Liver (tissue), 9 donors: ENCODE measurements around the gene MAPK6. TPM values are rescaled to one million over a fixed set of nuclear protein-coding genes. Genes with fewer than 3 reads are reported as not detected.

Experiments
- DNase-seq: peaks from one replicate; pipeline ENCODE4 v3.0.0-alpha.2; 2017; ENCODE audit warnings: low spot score
- H3K27ac ChIP-seq, 2 donors: one replicate each; pipeline ENCODE4 v1.7.0; 2013; ENCODE audit warnings: inconsistent platforms in 2 of 2, low read length in 2 of 2, control low read depth in 1 of 2, low read depth in 1 of 2, mild to moderate bottlenecking in 1 of 2
- H3K27me3 ChIP-seq, 4 donors: one replicate each; pipeline versions ENCODE4 v1.6.1 to v1.7.0; 2013; ENCODE audit warnings: low read length in 3 of 4, inconsistent platforms in 1 of 4, mild to moderate bottlenecking in 1 of 4, moderate library complexity in 1 of 4; ENCODE audit not compliant: control insufficient read depth in 4 of 4, insufficient read depth in 4 of 4
- H3K36me3 ChIP-seq, 4 donors: one replicate each; pipeline versions ENCODE4 v1.6.1 to v1.7.0; 2013; ENCODE audit warnings: low read length in 3 of 4, mild to moderate bottlenecking in 3 of 4, low read depth in 1 of 4, moderate library complexity in 1 of 4; ENCODE audit not compliant: control insufficient read depth in 4 of 4, insufficient read depth in 3 of 4
- H3K4me1 ChIP-seq, 4 donors: one replicate each; pipeline versions ENCODE4 v1.6.1 to v1.7.0; 2013; ENCODE audit warnings: low read length in 3 of 4, mild to moderate bottlenecking in 3 of 4, moderate library complexity in 1 of 4; ENCODE audit not compliant: control insufficient read depth in 4 of 4, insufficient read depth in 4 of 4
- H3K4me3 ChIP-seq, 3 donors: one replicate each; pipeline versions ENCODE4 v1.6.1 to v1.7.0; 2013; ENCODE audit warnings: low read length in 3 of 3, control low read depth in 1 of 3, low read depth in 1 of 3, mild to moderate bottlenecking in 1 of 3
- H3K9ac ChIP-seq, 2 donors: one replicate each; pipeline ENCODE4 v1.7.0; 2013; ENCODE audit warnings: low read length in 2 of 2, mild to moderate bottlenecking in 2 of 2, moderate library complexity in 2 of 2, control low read depth in 1 of 2, low read depth in 1 of 2
- H3K9me3 ChIP-seq, 4 donors: one replicate each; pipeline versions ENCODE4 v1.6.1 to v1.7.0; 2013; ENCODE audit warnings: low read length in 3 of 4; ENCODE audit not compliant: control insufficient read depth in 4 of 4
- FOXA1 ChIP-seq: IDR thresholded peaks from 2 replicates; pipeline ENCODE4 v1.6.1; 2016; ENCODE audit warnings: antibody characterized with exemption
- FOXA2 ChIP-seq: IDR thresholded peaks from 2 replicates; pipeline ENCODE4 v1.6.1; 2016; ENCODE audit warnings: antibody characterized with exemption
- GABPA ChIP-seq, 2 donors: IDR thresholded peaks in 1 of 2; conservative IDR thresholded peaks in 1 of 2; 2 replicates each; pipeline ENCODE4 v1.6.1; 2016; ENCODE audit warnings: antibody characterized with exemption in 2 of 2, mild to moderate bottlenecking in 1 of 2, moderate library complexity in 1 of 2
- HNF4A ChIP-seq, 2 donors: conservative IDR thresholded peaks; 2 replicates each; pipeline ENCODE4 v1.6.1; 2016; ENCODE audit warnings: antibody characterized with exemption in 2 of 2, mild to moderate bottlenecking in 2 of 2
- RAD21 ChIP-seq, 2 donors: IDR thresholded peaks; 2 replicates each; pipeline ENCODE4 v1.6.1; 2016; ENCODE audit warnings: antibody characterized with exemption in 2 of 2, mild to moderate bottlenecking in 2 of 2
- RXRA ChIP-seq, 2 donors: IDR thresholded peaks; 2 replicates each; pipeline ENCODE4 v1.6.1; 2017 to 2018; ENCODE audit warnings: antibody characterized with exemption in 2 of 2, mild to moderate bottlenecking in 1 of 2
- SP1 ChIP-seq: IDR thresholded peaks from 2 replicates; pipeline ENCODE4 v1.6.1; 2018; ENCODE audit warnings: antibody characterized with exemption, mild to moderate bottlenecking
- YY1 ChIP-seq: IDR thresholded peaks from 2 replicates; pipeline ENCODE4 v1.6.1; 2016; ENCODE audit warnings: antibody characterized with exemption, mild to moderate bottlenecking
- WGBS: extraction: QIAGEN DNeasy Blood & Tissue Kit; methylation state at CpG from one replicate; pipeline ENCODE4 v1.1.7; 2013; 5-methylcytosine and 5-hydroxymethylcytosine counted together
- polyA plus RNA-seq, 2 donors: library from polyadenylated mRNA; stranded (reverse) in 1 of 2; unstranded in 1 of 2; fragments of 200-250 nt in 1 of 2; fragments of >200 nt in 1 of 2; fragmentation: Nextera tagmentation in 1 of 2; extraction: Ambion mirVana in 1 of 2; gene quantifications; one replicate each; pipeline versions ENCODE4 v1.2.1 to v1.2.3, GENCODE V29; 2013 to 2015
- total RNA-seq, 2 donors: library from RNA; depleted of rRNA; stranded (reverse); fragments of >200 nt; gene quantifications; one replicate each; pipeline ENCODE4 v1.2.3, GENCODE V29; 2014
- TF ChIP-seq, protein P1 (sequence below): IDR thresholded peaks from 2 replicates; pipeline ENCODE4 v1.6.1; 2016; ENCODE audit warnings: antibody characterized with exemption, mild to moderate bottlenecking
- TF ChIP-seq, protein P2 (sequence below): fragments of 150-350 bp; IDR thresholded peaks from 2 replicates; pipeline ENCODE4 v1.5.1; 2017; ENCODE audit warnings: improper control_type of control experiment, low read depth, low read length; ENCODE audit not compliant: missing input control
- TF ChIP-seq, protein P3 (sequence below): IDR thresholded peaks from 2 replicates; pipeline ENCODE4 v1.6.1; 2016; ENCODE audit warnings: antibody characterized with exemption
- TF ChIP-seq, protein P4 (sequence below): IDR thresholded peaks from 2 replicates; pipeline ENCODE4 v1.6.1; 2016; ENCODE audit warnings: antibody characterized with exemption
- donor health status: healthy.
- donor health status: healthy.
- donor health status: healthy.
- donor health status: healthy.
- donor health status: healthy.

The MAPK6 gene
- total and polyA plus RNA-seq, 4 donors: 9.7 to 47.8 (median 32.1) TPM

DNA sequence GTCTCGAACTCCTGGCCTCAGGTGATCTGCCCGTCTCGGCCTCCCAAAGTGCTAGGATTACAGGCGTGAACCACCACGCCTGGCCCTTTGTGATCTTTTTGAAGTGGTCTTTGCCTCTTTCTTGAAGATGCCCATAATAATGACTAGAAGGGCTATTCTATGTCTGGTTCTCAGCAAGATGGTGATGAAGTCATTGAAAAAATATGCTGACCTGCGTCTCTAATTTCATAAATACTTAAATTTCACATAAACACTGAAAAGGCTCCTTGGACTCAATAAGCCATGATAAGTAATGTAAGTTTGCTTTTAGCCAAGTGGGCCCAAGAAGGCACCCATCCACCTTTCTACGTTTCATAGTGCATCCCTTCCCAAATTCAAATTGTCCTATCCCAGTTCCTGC lies 775 bp upstream of the MAPK6 start:
- no peak overlapping the region for H3K4me3 ChIP-seq
- TF ChIP-seq, protein P1, sequence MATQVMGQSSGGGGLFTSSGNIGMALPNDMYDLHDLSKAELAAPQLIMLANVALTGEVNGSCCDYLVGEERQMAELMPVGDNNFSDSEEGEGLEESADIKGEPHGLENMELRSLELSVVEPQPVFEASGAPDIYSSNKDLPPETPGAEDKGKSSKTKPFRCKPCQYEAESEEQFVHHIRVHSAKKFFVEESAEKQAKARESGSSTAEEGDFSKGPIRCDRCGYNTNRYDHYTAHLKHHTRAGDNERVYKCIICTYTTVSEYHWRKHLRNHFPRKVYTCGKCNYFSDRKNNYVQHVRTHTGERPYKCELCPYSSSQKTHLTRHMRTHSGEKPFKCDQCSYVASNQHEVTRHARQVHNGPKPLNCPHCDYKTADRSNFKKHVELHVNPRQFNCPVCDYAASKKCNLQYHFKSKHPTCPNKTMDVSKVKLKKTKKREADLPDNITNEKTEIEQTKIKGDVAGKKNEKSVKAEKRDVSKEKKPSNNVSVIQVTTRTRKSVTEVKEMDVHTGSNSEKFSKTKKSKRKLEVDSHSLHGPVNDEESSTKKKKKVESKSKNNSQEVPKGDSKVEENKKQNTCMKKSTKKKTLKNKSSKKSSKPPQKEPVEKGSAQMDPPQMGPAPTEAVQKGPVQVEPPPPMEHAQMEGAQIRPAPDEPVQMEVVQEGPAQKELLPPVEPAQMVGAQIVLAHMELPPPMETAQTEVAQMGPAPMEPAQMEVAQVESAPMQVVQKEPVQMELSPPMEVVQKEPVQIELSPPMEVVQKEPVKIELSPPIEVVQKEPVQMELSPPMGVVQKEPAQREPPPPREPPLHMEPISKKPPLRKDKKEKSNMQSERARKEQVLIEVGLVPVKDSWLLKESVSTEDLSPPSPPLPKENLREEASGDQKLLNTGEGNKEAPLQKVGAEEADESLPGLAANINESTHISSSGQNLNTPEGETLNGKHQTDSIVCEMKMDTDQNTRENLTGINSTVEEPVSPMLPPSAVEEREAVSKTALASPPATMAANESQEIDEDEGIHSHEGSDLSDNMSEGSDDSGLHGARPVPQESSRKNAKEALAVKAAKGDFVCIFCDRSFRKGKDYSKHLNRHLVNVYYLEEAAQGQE: no peak
- TF ChIP-seq RAD21 (IDR thresholded peaks at IDR 0.05) (no peak), FOXA1 (no peak), GABPA (IDR thresholded peaks at IDR 0.05 in 1 of 2, conservative IDR thresholded peaks at IDR 0.05 in 1 of 2) (no peak)
- TF ChIP-seq, protein P2, sequence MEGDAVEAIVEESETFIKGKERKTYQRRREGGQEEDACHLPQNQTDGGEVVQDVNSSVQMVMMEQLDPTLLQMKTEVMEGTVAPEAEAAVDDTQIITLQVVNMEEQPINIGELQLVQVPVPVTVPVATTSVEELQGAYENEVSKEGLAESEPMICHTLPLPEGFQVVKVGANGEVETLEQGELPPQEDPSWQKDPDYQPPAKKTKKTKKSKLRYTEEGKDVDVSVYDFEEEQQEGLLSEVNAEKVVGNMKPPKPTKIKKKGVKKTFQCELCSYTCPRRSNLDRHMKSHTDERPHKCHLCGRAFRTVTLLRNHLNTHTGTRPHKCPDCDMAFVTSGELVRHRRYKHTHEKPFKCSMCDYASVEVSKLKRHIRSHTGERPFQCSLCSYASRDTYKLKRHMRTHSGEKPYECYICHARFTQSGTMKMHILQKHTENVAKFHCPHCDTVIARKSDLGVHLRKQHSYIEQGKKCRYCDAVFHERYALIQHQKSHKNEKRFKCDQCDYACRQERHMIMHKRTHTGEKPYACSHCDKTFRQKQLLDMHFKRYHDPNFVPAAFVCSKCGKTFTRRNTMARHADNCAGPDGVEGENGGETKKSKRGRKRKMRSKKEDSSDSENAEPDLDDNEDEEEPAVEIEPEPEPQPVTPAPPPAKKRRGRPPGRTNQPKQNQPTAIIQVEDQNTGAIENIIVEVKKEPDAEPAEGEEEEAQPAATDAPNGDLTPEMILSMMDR: no peak
- TF ChIP-seq, protein P3, sequence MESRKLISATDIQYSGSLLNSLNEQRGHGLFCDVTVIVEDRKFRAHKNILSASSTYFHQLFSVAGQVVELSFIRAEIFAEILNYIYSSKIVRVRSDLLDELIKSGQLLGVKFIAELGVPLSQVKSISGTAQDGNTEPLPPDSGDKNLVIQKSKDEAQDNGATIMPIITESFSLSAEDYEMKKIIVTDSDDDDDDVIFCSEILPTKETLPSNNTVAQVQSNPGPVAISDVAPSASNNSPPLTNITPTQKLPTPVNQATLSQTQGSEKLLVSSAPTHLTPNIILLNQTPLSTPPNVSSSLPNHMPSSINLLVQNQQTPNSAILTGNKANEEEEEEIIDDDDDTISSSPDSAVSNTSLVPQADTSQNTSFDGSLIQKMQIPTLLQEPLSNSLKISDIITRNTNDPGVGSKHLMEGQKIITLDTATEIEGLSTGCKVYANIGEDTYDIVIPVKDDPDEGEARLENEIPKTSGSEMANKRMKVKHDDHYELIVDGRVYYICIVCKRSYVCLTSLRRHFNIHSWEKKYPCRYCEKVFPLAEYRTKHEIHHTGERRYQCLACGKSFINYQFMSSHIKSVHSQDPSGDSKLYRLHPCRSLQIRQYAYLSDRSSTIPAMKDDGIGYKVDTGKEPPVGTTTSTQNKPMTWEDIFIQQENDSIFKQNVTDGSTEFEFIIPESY: no peak
- DNase-seq: no peak
- no peaks in the 10 kb centered on the region for H3K27me3 ChIP-seq
- no peak overlapping the region for H3K27ac ChIP-seq
- H3K9ac ChIP-seq: no peak overlapping the region
- peaks cover 0 to 16% (median 5%) of the 10 kb centered on the region in 4 donors for H3K4me1 ChIP-seq
- H3K9me3 ChIP-seq: no peaks in the 10 kb centered on the region
- H3K36me3 ChIP-seq: no peaks in the 10 kb centered on the region
- 96% methylated on average over 7 of the region's 7 CpGs for WGBS

DNA sequence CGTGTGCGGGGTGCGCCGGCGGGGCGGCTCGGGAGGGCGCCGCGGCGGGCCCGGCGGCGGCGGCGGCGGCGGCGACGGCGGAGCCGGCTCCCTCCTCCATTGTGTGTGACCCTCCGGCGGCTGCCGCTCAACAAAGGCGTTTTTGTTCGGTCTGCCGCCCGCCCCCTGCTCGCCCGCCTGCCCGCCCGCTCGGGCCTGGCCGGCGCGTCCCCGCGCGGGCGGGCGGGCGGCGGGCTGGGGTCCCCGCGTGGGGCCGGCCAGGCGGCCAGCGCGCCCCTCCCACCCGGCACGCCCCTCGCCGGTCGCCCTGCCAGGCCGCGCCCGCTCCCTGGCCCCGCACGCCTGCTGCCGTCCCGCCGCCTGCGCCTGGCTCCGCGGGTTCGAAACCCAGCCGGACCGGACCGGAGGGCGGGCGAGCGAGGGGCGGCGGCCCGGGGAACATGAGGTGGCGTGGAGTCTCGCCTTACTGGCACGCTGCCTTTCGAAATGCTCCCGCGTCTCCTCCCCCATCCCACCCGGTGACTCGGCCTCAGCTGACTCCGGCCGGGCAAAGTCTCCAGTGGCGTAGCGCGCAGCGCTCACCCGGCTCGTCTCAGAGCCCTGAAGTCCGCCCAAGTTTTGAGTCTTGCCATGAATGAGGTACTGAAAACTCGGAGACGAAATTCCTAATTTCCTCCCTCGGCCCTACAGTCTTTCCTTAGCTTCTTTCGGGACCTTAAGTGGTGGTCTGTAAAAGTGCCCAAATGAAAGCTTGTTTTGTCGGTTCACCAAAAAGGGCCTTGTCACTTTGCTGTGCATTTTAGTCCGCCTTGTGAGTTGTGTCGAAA lies 588 bp downstream of the MAPK6 start:
- H3K27me3 ChIP-seq: no peaks in the 10 kb centered on the region
- peak overlapping the region; percentile 96 to 99 for H3K27ac ChIP-seq
- H3K4me3 ChIP-seq: peak overlapping the region; percentile 64 to 97 (median 70)
- WGBS: under 1% methylated on average over 100 of the region's 100 CpGs
- no peaks in the 10 kb centered on the region for H3K36me3 ChIP-seq
- H3K9me3 ChIP-seq: no peaks in the 10 kb centered on the region
- peak; percentile 83 for DNase-seq
- peaks cover 0 to 25% (median 10%) of the 10 kb centered on the region in 4 donors for H3K4me1 ChIP-seq
- H3K9ac ChIP-seq: peak overlapping the region; percentile 100
- TF ChIP-seq, protein P3: peak; percentile 30
- TF ChIP-seq, protein P2: no peak
- TF ChIP-seq, protein P4, sequence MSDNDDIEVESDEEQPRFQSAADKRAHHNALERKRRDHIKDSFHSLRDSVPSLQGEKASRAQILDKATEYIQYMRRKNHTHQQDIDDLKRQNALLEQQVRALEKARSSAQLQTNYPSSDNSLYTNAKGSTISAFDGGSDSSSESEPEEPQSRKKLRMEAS: peak; percentile 37
- TF ChIP-seq FOXA2 (no peak), HNF4A (conservative IDR thresholded peaks at IDR 0.05) (peak; percentile 79 to 81), FOXA1 (no peak), RXRA (IDR thresholded peaks at IDR 0.05) (peak; percentile 79 to 89), SP1 (peak; percentile 63), GABPA (IDR thresholded peaks at IDR 0.05 in 1 of 2, conservative IDR thresholded peaks at IDR 0.05 in 1 of 2) (no peak), RAD21 (IDR thresholded peaks at IDR 0.05) (peak; percentile 39 to 42), YY1 (no peak)
- TF ChIP-seq, protein P1: peak; percentile 94
